GM04504 (cell line): ENCODE results near the gene SLC25A25.
A peak's percentile ranks its signal among the peaks of the same experiment; 100 is the strongest.

ENCODE experiments used
- DNase-seq: peaks from one replicate; pipeline ENCODE4 v3.0.0-alpha.2; 2012; ENCODE audit warnings: low read depth

The SLC25A25 gene

DNA sequence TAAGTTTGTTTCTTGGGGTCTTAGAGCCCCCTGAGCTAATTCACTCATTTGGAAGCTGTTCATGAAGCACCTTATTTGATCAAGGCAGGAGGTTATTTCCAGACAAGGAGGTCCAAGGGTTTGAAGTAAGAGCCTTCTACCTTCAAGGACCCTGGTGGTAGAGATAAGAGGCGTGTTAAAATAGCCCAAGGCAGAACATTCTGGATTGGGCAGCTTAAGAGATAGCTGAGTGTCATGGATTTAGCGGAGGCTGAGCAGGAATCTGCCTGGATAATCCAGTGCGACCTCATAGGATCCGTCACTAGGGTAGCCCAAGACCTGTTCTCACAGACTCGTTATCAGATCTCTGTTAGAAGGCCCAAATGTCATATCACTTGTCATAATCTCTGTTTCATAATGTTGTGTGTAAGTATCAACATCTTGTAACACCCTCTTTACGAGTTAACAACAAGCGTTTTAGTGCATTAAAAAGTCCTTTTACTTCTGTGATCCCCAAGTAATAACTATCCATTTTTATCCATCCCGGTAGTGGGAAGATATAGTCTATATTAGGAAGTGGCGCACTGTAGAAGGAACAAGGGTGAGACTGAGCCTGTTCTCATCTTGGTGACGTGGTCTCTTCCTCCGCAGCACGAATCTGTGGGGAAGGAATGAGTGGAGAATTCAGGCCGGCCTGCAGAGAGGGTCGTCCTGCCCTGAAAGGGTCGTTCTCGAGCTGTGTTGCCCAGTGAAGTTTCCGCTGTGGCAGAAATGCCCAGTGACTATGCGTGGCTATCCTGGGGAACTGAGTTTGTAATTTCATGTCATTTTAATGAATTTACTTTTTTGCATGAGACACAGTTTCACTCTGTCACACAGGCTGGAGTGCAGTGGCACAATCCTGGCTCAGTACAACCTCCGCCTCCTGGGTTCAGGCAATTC, 28.8 kb downstream of the SLC25A25 start:
- DNase-seq: no peak

DNA sequence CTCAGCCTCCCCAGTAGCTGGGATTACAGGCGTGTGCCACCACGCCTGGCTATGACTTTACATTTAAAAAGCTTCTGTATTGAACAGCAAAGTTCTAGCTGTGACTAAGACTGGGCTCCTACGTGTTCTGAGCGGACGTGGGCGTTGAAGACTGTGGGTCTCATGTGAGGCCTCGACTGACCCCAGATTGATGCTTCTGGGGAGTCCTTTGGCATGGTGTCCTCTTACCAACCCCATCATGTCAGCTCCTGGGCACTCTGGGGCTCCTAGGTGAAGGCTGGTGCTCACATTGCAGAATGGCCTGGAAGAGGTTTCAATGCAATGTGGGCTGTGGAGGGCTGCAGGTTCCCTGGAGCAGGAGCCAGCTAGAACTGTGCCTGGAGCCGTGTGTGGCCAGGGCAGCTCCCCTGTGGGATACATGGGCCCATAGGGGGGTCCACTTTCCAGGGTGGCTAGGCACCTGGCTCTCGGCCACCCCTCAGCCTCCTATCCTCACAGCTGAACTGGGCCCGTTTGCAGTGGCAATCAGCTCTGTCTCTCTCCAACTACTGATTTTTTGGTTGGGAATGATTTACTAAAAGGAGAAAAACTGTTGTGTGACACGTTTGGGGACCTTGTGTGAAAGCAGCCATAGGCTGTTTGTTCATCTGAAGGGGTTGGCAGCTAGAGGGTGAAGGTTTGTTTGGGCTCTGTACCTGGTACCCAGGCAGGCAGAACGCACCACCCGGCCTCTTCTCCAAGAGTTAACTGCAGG, 29.7 kb downstream of the SLC25A25 start:
- DNase-seq: no peak

DNA sequence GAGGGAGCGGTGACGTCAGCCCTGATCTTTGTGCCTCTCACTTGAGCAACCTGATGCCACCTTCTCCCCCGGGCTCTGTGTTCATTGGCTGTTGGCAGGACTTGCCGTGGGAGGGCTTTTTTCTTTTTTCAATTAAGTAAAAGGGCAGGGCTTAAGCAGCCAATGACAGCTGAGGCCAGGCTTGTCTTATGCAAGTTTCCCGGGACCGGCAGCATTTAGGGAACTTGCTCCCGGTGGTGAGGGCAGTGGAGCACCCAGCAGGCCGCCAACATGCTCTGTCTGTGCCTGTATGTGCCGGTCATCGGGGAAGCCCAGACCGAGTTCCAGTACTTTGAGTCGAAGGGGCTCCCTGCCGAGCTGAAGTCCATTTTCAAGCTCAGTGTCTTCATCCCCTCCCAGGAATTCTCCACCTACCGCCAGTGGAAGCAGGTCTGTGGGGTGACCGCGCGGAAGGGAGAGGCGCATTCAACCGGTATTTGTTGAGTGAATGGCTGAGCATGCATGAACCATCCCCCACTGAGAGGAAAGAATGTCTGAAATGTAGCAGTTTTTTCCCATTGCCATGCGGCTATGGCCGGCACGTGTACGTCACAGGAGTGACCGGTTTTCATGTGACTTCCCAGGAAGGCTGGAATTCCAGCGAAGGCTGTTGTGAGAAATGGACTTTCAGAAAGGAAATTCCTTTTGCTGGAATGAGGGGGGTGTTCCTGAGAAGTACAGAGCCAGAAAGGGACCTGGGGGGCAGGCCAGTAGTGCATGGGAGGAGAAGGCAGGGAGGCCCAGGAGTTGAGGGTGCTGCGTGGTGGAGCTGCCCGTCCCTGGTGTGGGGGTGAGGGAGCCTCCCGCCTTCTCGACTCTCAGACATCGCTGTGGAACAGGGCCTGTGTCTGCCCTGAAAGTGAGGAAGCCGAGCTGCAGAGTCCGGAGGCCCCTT, 30.5 kb downstream of the SLC25A25 start:
- DNase-seq: peak; percentile 95

DNA sequence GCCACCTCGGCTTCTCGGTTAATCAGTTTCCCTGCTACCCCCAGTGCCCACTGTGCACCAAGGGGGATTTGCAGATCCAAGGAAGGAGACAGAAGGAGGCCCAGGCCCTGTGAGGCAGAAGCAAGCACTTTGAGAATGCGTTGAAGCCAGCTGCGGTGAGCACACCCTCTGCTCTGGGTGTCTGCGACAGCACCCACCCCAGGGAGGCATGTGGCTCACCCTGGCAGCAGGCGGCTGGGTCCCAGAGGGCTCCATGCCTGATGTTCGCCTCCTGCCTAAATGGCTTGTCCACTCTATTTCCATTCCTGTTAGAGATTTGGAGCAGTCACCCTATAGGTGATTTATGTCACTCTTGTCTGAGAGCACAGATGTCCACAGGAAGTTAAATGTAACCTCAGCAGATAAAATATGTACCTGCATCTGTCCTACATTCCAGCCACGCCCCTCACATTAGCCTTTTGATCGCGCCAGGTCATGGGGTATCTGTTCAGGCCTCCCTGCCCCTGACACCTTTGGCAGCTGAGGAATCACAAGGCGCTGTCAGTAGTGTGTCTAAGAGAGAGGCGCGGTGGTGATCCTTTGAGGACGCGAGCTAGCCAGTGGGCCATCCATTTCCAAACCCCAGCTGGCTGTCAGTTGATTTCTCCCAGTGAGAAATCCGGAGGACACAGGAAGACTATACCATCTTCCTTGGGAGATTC, 31.3 kb downstream of the SLC25A25 start:
- no peak for DNase-seq

- no peak for DNase-seq
These were observed 32.0 kb downstream of the SLC25A25 start for GRCh38 chr9:128099932-128100491.

DNA sequence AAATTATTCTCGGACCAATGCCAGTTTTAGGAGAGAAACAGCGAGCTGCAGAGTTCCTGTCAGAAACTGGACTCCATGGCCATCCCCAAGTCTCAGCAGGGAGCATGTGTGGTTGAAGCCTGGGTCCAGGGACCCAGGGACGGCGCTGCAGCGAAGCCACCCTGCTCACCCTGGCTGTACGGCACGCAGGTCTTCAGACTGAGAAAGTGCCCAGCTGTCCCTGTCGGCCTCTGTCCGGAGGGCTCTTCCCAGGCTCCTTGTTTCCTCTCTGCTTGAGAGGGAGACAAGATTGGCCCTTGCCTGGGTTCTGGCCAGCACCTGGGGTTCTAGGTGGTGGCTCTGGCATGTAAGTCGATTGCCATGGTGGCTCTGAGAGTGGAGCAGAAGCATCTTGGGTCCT, 32.5 kb downstream of the SLC25A25 start:
- DNase-seq: no peak

GRCh38 chr9:128101231-128101661, 33.2 kb downstream of the SLC25A25 start:
- no peak for DNase-seq

- DNase-seq: no peak
These were observed 33.7 kb downstream of the SLC25A25 start for GRCh38 chr9:128101690-128102089.

DNA sequence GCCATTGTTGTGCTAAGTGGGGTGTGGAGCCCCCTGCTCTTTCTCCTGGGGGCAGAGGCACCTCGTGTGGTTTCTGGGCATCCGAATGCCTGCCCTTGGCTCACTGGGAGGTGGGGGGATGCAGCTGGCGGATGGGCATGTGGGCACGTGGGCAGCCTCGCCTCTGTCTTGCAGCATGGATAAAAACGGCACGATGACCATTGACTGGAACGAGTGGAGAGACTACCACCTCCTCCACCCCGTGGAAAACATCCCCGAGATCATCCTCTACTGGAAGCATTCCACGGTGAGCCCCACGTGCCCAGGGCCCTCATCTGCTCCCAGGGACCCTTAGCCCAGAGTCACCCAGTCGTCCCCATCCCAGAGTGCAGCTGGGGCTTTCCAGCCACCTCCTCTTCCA, 34.2 kb downstream of the SLC25A25 start:
- DNase-seq: no peak

DNA sequence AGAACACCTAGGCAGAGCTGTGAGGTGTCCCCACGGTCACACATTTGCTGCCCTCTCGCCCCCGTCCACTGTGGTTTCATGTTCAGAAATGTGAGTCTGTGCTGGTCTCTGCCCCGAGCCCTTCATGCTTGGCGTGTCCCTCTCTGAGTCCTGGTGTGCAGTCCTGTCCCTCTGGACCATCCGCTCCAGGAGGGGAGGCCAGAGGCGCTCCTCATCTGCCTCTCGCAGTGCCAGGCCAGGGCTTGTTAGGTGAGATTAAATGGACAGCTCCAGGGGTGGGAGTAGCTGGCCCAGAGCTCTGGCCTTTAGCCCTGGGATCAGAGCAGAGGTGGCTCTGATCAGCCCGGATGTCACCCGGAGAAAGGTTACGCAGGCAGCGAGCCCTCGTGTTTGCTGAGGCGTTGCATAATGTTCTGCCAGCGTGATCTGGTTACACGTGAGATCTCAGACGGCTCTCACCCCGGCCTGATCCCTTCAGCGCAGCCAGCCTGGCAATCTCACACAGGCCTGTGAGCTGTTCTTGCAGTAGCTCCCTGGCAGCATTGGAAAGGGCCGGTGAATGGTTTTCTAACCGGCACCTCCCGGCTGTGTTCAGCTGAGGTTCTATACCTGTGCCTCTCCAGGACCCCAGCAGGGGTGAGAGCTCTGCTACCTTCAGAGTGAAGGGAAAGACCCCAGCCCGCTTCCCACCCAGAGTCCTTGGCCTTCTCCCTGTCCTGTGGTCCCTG, 35.0 kb downstream of the SLC25A25 start:
- DNase-seq: no peak

- no peak for DNase-seq
These were observed 35.5 kb downstream of the SLC25A25 start for GRCh38 chr9:128103589-128103962.

DNA sequence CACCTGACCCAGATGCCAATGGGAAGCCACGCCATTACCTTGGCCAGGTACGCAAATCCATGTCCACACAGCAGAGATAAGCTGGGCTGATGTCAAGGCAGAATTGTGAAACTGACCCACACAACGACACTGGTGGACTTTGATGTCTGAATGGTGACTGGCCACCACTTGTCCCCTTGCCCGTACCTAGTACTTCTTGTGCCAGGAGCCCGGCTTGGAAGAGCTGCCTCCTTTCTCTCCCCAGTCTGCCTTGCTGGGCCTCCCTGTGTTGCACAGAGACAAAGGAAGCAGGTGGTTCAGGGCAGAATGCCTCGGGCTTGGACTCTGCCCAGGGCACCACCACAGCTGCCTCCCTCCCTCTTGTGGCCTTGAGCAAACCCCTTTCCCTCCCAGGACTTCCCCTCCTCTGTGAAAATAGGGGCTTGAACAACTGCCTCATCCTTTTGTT, 36.2 kb downstream of the SLC25A25 start:
- no peak for DNase-seq

DNA sequence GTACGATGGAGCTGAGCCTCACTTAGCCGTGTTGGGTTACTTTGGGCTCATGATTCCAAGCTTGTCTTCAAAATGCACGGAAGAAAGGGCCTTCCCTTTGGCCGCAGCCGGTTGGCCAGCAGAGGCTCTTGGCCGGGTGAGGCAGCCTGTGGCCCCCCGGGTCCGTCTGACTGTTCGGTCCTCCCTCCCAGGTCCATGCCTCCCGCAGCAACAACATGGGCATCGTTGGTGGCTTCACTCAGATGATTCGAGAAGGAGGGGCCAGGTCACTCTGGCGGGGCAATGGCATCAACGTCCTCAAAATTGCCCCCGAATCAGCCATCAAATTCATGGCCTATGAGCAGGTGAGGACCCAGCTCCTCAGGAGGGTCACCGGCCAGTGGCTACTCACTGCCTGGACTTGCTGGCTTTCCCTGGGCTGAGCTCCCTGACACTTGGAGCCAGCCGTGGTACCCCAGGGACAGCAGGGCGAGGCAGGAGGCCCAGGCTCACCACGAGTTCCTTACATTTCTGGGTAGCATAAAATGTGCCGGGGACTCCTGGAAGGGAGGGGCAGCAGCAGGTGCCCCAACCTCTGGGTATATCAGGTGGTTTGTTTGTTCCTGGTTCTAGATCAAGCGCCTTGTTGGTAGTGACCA, 37.6 kb downstream of the SLC25A25 start:
- DNase-seq: no peak

GRCh38 chr9:128106181-128106939, 38.3 kb downstream of the SLC25A25 start:
- no peak for DNase-seq

- DNase-seq: no peak
These were observed 39.0 kb downstream of the SLC25A25 start for GRCh38 chr9:128106940-128107467.

DNA sequence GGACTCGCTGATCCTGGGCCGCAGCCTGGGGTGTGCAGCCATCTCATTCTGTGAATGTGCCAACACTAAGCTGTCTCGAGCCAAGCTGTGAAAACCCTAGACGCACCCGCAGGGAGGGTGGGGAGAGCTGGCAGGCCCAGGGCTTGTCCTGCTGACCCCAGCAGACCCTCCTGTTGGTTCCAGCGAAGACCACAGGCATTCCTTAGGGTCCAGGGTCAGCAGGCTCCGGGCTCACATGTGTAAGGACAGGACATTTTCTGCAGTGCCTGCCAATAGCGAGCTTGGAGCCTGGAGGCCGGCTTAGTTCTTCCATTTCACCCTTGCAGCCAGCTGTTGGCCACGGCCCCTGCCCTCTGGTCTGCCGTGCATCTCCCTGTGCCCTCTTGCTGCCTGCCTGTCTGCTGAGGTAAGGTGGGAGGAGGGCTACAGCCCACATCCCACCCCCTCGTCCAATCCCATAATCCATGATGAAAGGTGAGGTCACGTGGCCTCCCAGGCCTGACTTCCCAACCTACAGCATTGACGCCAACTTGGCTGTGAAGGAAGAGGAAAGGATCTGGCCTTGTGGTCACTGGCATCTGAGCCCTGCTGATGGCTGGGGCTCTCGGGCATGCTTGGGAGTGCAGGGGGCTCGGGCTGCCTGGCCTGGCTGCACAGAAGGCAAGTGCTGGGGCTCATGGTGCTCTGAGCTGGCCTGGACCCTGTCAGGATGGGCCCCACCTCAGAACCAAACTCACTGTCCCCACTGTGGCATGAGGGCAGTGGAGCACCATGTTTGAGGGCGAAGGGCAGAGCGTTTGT, 39.6 kb downstream of the SLC25A25 start:
- DNase-seq: no peak

DNA sequence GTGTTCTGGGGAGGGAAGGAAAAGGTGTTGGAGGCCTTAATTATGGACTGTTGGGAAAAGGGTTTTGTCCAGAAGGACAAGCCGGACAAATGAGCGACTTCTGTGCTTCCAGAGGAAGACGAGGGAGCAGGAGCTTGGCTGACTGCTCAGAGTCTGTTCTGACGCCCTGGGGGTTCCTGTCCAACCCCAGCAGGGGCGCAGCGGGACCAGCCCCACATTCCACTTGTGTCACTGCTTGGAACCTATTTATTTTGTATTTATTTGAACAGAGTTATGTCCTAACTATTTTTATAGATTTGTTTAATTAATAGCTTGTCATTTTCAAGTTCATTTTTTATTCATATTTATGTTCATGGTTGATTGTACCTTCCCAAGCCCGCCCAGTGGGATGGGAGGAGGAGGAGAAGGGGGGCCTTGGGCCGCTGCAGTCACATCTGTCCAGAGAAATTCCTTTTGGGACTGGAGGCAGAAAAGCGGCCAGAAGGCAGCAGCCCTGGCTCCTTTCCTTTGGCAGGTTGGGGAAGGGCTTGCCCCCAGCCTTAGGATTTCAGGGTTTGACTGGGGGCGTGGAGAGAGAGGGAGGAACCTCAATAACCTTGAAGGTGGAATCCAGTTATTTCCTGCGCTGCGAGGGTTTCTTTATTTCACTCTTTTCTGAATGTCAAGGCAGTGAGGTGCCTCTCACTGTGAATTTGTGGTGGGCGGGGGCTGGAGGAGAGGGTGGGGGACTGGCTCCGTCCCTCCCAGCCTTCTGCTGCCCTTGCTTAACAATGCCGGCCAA, 40.4 kb downstream of the SLC25A25 start:
- no peak for DNase-seq
